GM23338 (cell line): ENCODE measurements around the gene IGFLR1. TPM values are rescaled to one million over a fixed set of nuclear protein-coding genes. Genes with fewer than 3 reads are reported as not detected.
A peak's percentile ranks its signal among the peaks of the same experiment; 100 is the strongest.

Experiments used
- ATAC-seq: fragments of 200-7000 bp; cut with Tn5 transposase; 3 replicates; pipeline ENCODE4 v1.9.1; 2020
- DNase-seq: peaks from one replicate; pipeline ENCODE4 v3.0.0-alpha.2; 2015; ENCODE audit warnings: low spot score
- H2AFZ ChIP-seq: fragments of 200-600 bp; sonication (generic); 2 replicates; pipeline ENCODE4 v1.8.0; 2016; ENCODE audit warnings: antibody characterized with exemption, mild to moderate bottlenecking, moderate library complexity
- H3F3A ChIP-seq: fragments of 200-600 bp; sonication (generic); replicated peaks from 2 replicates; pipeline ENCODE4 v1.8.0; 2017; ENCODE audit warnings: antibody characterized with exemption, mixed run types, low read depth
- H3K27ac ChIP-seq: fragments of 200-600 bp; sonication (generic); 2 replicates; pipeline ENCODE4 v1.6.1; 2016; ENCODE audit warnings: low read depth
- H3K27me3 ChIP-seq: fragments of 200-600 bp; sonication (generic); 2 replicates; pipeline ENCODE4 v1.8.0; 2016; ENCODE audit warnings: mild to moderate bottlenecking, mixed run types, moderate library complexity; ENCODE audit not compliant: insufficient read depth
- H3K36me3 ChIP-seq: fragments of 200-600 bp; sonication (generic); 2 replicates; pipeline ENCODE4 v1.8.0; 2016; ENCODE audit warnings: mild to moderate bottlenecking; ENCODE audit not compliant: insufficient read depth
- H3K4me1 ChIP-seq: fragments of 200-600 bp; sonication (generic); 2 replicates; pipeline ENCODE4 v1.8.0; 2016; ENCODE audit warnings: mild to moderate bottlenecking, moderate library complexity; ENCODE audit not compliant: insufficient read depth
- H3K4me2 ChIP-seq: fragments of 200-600 bp; sonication (generic); 2 replicates; pipeline ENCODE4 v1.7.1; 2017; ENCODE audit warnings: mixed run types
- H3K4me3 ChIP-seq: fragments of 200-600 bp; sonication (generic); 2 replicates; pipeline ENCODE4 v1.6.1; 2016; ENCODE audit warnings: mixed run types
- H3K79me2 ChIP-seq: fragments of 200-600 bp; sonication (generic); replicated peaks from 2 replicates; pipeline ENCODE4 v1.8.0; 2017; ENCODE audit warnings: mild to moderate bottlenecking; ENCODE audit not compliant: insufficient read depth
- H3K9me2 ChIP-seq: fragments of 200-600 bp; sonication (generic); 2 replicates; pipeline ENCODE4 v1.8.0; 2017; ENCODE audit not compliant: insufficient read depth
- H4K20me1 ChIP-seq: fragments of 200-600 bp; sonication (generic); replicated peaks from 2 replicates; pipeline ENCODE4 v1.8.0; 2017; ENCODE audit warnings: mild to moderate bottlenecking; ENCODE audit not compliant: insufficient read depth
- H3K27ac Mint-ChIP-seq: 2 replicates; pipeline ENCODE4 v1.8.0; 2020; ENCODE audit warnings: inconsistent platforms, mild to moderate bottlenecking, moderate library complexity, mixed read lengths
- H3K27me3 Mint-ChIP-seq: 3 replicates; pipeline ENCODE4 v1.8.0; 2022; ENCODE audit warnings: low read depth, mild to moderate bottlenecking, moderate library complexity, mixed read lengths, inconsistent platforms; ENCODE audit not compliant: insufficient read depth, poor library complexity
- H3K36me3 Mint-ChIP-seq: 3 replicates; pipeline ENCODE4 v1.8.0; 2021; ENCODE audit warnings: low read depth, mild to moderate bottlenecking, inconsistent platforms, moderate library complexity, mixed read lengths
- H3K4me1 Mint-ChIP-seq: 3 replicates; pipeline ENCODE4 v1.8.0; 2020; ENCODE audit warnings: mild to moderate bottlenecking, inconsistent platforms, mixed read lengths
- H3K4me3 Mint-ChIP-seq: 3 replicates; pipeline ENCODE4 v1.8.0; 2021; ENCODE audit warnings: moderate library complexity, mild to moderate bottlenecking, inconsistent platforms, mixed read lengths
- H3K9me3 Mint-ChIP-seq: 3 replicates; pipeline ENCODE4 v1.8.0; 2020; ENCODE audit warnings: moderate library complexity, mild to moderate bottlenecking, inconsistent platforms, mixed read lengths
- CREB1 ChIP-seq: fragments of 250-450 bp; sonication (Bioruptor Pico); IDR thresholded peaks from 2 replicates; pipeline ENCODE4 v1.5.0; 2020; ENCODE audit warnings: low read depth, mild to moderate bottlenecking, moderate library complexity
- CTCF ChIP-seq, 2 experiments: fragments of 200-600 bp in 1 of 2; sonication (generic) in 1 of 2; conservative IDR thresholded peaks; 2 replicates each; pipeline versions ENCODE4 v1.5.1 to v1.6.1; 2016 to 2017; ENCODE audit warnings: antibody characterized with exemption in 2 of 2, low read depth in 2 of 2, mild to moderate bottlenecking in 2 of 2, moderate library complexity in 1 of 2
- EZH2 ChIP-seq: fragments of 200-600 bp; sonication (generic); IDR thresholded peaks from one replicate; pipeline ENCODE4 v1.8.0; 2017; ENCODE audit warnings: antibody characterized with exemption, mild to moderate bottlenecking, low read depth; ENCODE audit not compliant: unreplicated experiment
- EZH2phosphoT487 ChIP-seq: fragments of 200-600 bp; sonication (generic); IDR thresholded peaks from one replicate; pipeline ENCODE4 v1.8.1; 2018; ENCODE audit warnings: antibody characterized with exemption; ENCODE audit not compliant: unreplicated experiment
- JUNB ChIP-seq: IDR thresholded peaks from one replicate; pipeline ENCODE4 v1.6.1; 2016; ENCODE audit warnings: antibody characterized with exemption; ENCODE audit not compliant: unreplicated experiment
- NANOG ChIP-seq: IDR thresholded peaks from 2 replicates; pipeline ENCODE4 v1.6.1; 2016; ENCODE audit warnings: antibody characterized with exemption, borderline replicate concordance
- POLR2AphosphoS5 ChIP-seq: IDR thresholded peaks from 2 replicates; pipeline ENCODE4 v1.6.1; 2016; ENCODE audit warnings: antibody characterized with exemption, low read depth
- ZNF114 ChIP-seq: fragments of 250-450 bp; sonication (Bioruptor Pico); IDR thresholded peaks from 2 replicates; pipeline ENCODE4 v1.5.0; 2020; ENCODE audit warnings: mild to moderate bottlenecking, moderate library complexity
- ZNF331 ChIP-seq: fragments of 250-450 bp; sonication (Bioruptor Pico); IDR thresholded peaks from 2 replicates; pipeline ENCODE4 v1.5.0; 2020; ENCODE audit warnings: low read depth, mild to moderate bottlenecking, moderate library complexity
- ZNF462 ChIP-seq: fragments of 250-450 bp; sonication (Bioruptor Pico); IDR thresholded peaks from 2 replicates; pipeline ENCODE4 v1.5.0; 2020; ENCODE audit warnings: mild to moderate bottlenecking, moderate library complexity
- polyA plus RNA-seq: library from polyadenylated mRNA; unstranded; fragments of >200 nt; fragmentation: Nextera tagmentation; extraction: Ambion mirVana; gene quantifications from 2 replicates; pipeline ENCODE4 v1.2.1, GENCODE V29; 2016
- total RNA-seq: library from RNA; depleted of rRNA; stranded (reverse); fragments of >200 nt; shearing (Covaris generic); gene quantifications from 2 replicates; pipeline ENCODE4 v1.2.3, GENCODE V29; 2014

The IGFLR1 gene
- total and polyA plus RNA-seq, 2 experiments from 2014 or later = 14.4 to 17.8 TPM

- TF ChIP-seq ZNF462 (CRISPR knock-in tag) (no peak), ZNF331 (CRISPR knock-in tag) (no peak), CREB1 (no peak), JUNB (no peak), EZH2 (no peak)
These were observed 4.3 kb upstream of the IGFLR1 start (continued) for GRCh38 chr19:35746531-35746930.

- Histone ChIP-seq H3K4me3 (peak overlapping the region; percentile 76), H3K27ac (no peak overlapping the region; the same call in 1 of the 2 replicates), H4K20me1 (no peaks in the 10 kb centered on the region), H3F3A (peaks cover 10% of the 10 kb centered on the region), H3K79me2 (peaks cover 14% of the 10 kb centered on the region), H3K27me3 (no peaks in the 10 kb centered on the region), H3K9me2 (no peaks in the 10 kb centered on the region), H3K36me3 (no peaks in the 10 kb centered on the region), H3K4me1 (peaks cover 20% of the 10 kb centered on the region), H2AFZ (no peak overlapping the region), H3K4me2 (peak overlapping the region; percentile 79)
- H3K9me3 Mint-ChIP-seq = no peaks in the 10 kb centered on the region; the same call in 1 of the 3 replicates
- H3K27ac Mint-ChIP-seq = peak overlapping the region; percentile 100
- H3K36me3 Mint-ChIP-seq = peaks cover 7% of the 10 kb centered on the region
- no peak for DNase-seq
- peaks cover 5% of the 10 kb centered on the region for H3K27me3 Mint-ChIP-seq
- H3K4me3 Mint-ChIP-seq = peak overlapping the region; percentile 97
- H3K4me1 Mint-ChIP-seq = peaks cover 25% of the 10 kb centered on the region
- ATAC-seq = no peak
- TF ChIP-seq ZNF331 (CRISPR knock-in tag) (no peak), JUNB (no peak), CTCF (conservative IDR thresholded peaks at IDR 0.05; ENCODE audit: low read depth in 2 of 2) (no peak), EZH2phosphoT487 (no peak), NANOG (no peak), EZH2 (no peak), ZNF114 (CRISPR knock-in tag) (no peak), POLR2AphosphoS5 (no peak)
These were observed 3.8 kb upstream of the IGFLR1 start for GRCh38 chr19:35746087-35746462.
